Astrocyte (in vitro differentiated cells and primary cell): ENCODE data around the gene NIPSNAP3A. TPM values are rescaled to one million over a fixed set of nuclear protein-coding genes. Genes with fewer than 3 reads are reported as not detected.
A peak's percentile ranks its signal among the peaks of the same experiment; 100 is the strongest.

Source experiments
- DNase-seq: peaks from one replicate; pipeline ENCODE4 v3.0.0-alpha.2; 2010; ENCODE audit warnings: low read depth
- FAIRE-seq: peaks from 2 replicates; lab custom pipeline; 2011; peaks lifted over from hg19 to GRCh38; lab: Jason Lieb, UNC
- H2AFZ ChIP-seq: 2 replicates; pipeline ENCODE4 v1.6.0; 2012; ENCODE audit warnings: low read depth, low read length, inconsistent platforms
- H3K27ac ChIP-seq: 2 replicates; pipeline ENCODE4 v1.5.1; 2011; ENCODE audit warnings: low read depth, low read length, inconsistent platforms
- H3K27me3 ChIP-seq: 2 replicates; pipeline ENCODE4 v1.6.0; 2011; ENCODE audit warnings: low read length, inconsistent platforms; ENCODE audit not compliant: insufficient read depth
- H3K36me3 ChIP-seq: 2 replicates; pipeline ENCODE4 v1.5.1; 2011; ENCODE audit warnings: low read length, inconsistent platforms; ENCODE audit not compliant: insufficient read depth
- H3K4me1 ChIP-seq: 2 replicates; pipeline ENCODE4 v1.5.1; 2011; ENCODE audit warnings: low read length, inconsistent platforms; ENCODE audit not compliant: insufficient read depth
- H3K4me2 ChIP-seq: 2 replicates; pipeline ENCODE4 v1.6.0; 2012; ENCODE audit warnings: low read length, inconsistent platforms
- H3K4me3 ChIP-seq: 2 replicates; pipeline ENCODE4 v1.5.1; 2011; ENCODE audit warnings: low read depth, mild to moderate bottlenecking, low read length, inconsistent platforms; ENCODE audit not compliant: insufficient read depth
- H3K79me2 ChIP-seq: 2 replicates; pipeline ENCODE4 v1.6.0; 2012; ENCODE audit warnings: mild to moderate bottlenecking, low read length, inconsistent platforms; ENCODE audit not compliant: insufficient read depth
- H3K9ac ChIP-seq: 2 replicates; pipeline ENCODE4 v1.6.0; 2012; ENCODE audit warnings: mild to moderate bottlenecking, low read length, inconsistent platforms
- H3K9me3 ChIP-seq: 2 replicates; pipeline ENCODE4 v1.5.1; 2012; ENCODE audit warnings: low read depth, mild to moderate bottlenecking, low read length, inconsistent platforms; ENCODE audit not compliant: insufficient read depth
- H4K20me1 ChIP-seq: 2 replicates; pipeline ENCODE4 v1.6.0; 2012; ENCODE audit warnings: low read length, inconsistent platforms; ENCODE audit not compliant: insufficient read depth
- H3K27ac Mint-ChIP-seq: one replicate; pipeline ENCODE4 v1.8.0; 2021; ENCODE audit warnings: mild to moderate bottlenecking, mixed read lengths; ENCODE audit not compliant: unreplicated experiment
- H3K27me3 Mint-ChIP-seq: one replicate; pipeline ENCODE4 v1.8.0; 2021; ENCODE audit warnings: low read depth, mixed read lengths; ENCODE audit not compliant: unreplicated experiment
- H3K36me3 Mint-ChIP-seq: one replicate; pipeline ENCODE4 v1.8.0; 2021; ENCODE audit warnings: low read depth, mixed read lengths; ENCODE audit not compliant: unreplicated experiment
- H3K4me1 Mint-ChIP-seq: one replicate; pipeline ENCODE4 v1.8.0; 2021; ENCODE audit warnings: low read depth, mixed read lengths; ENCODE audit not compliant: unreplicated experiment
- H3K4me3 Mint-ChIP-seq: one replicate; pipeline ENCODE4 v1.8.0; 2021; ENCODE audit warnings: mild to moderate bottlenecking, moderate library complexity, mixed read lengths; ENCODE audit not compliant: unreplicated experiment
- H3K9me3 Mint-ChIP-seq: one replicate; pipeline ENCODE4 v1.8.0; 2021; ENCODE audit warnings: mild to moderate bottlenecking, mixed read lengths; ENCODE audit not compliant: unreplicated experiment
- CTCF ChIP-seq: IDR thresholded peaks from 2 replicates; pipeline ENCODE4 v1.5.1; 2011; ENCODE audit warnings: low read depth, mild to moderate bottlenecking, inconsistent platforms, low read length, moderate library complexity; ENCODE audit not compliant: insufficient read depth
- EZH2 ChIP-seq: IDR thresholded peaks from 2 replicates; pipeline ENCODE4 v1.6.1; 2012; ENCODE audit warnings: mild to moderate bottlenecking, low read length, inconsistent platforms; ENCODE audit not compliant: insufficient read depth
- total RNA-seq: library from RNA; stranded (reverse); gene quantifications from 2 replicates; pipeline ENCODE4 v1.2.1, GENCODE V29; 2021

Gene NIPSNAP3A
- total RNA-seq, 1 donor from 2014 or later: 25.9 TPM

DNA sequence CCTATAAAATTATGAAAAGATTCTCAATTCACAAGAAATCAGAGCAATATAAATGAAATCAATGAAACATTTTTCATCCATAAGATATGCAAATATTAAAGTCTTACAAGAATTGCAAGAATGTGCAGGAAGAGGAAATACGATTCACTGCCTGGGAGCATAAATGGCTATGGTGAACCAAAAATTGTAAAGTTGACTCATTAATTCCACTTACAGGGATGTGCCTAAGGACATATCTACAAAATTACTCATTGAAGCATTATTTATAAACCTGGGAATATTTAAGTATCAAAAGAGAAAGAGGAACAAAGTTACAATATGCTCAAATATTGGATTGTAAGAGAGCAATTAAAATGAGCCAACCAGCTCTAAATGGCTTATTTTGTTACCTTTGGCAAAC is 6.9 kb upstream of the NIPSNAP3A start:
- FAIRE-seq (peak; percentile 5), DNase-seq (peak; percentile 55)
- Mint-ChIP-seq H3K27me3 (no peaks in the 10 kb centered on the region), H3K4me3 (no peak overlapping the region), H3K27ac (no peak overlapping the region), H3K9me3 (peaks cover 2% of the 10 kb centered on the region), H3K4me1 (peaks cover 5% of the 10 kb centered on the region), H3K36me3 (no peaks in the 10 kb centered on the region)
- Histone ChIP-seq H3K27ac (no peak overlapping the region), H3K4me3 (no peak overlapping the region), H3K9ac (no peak overlapping the region), H3K9me3 (no peaks in the 10 kb centered on the region), H2AFZ (no peak overlapping the region), H4K20me1 (no peaks in the 10 kb centered on the region), H3K36me3 (no peaks in the 10 kb centered on the region), H3K79me2 (no peaks in the 10 kb centered on the region), H3K4me2 (peak overlapping the region; percentile 38), H3K27me3 (no peaks in the 10 kb centered on the region), H3K4me1 (peaks cover 2% of the 10 kb centered on the region)
- TF ChIP-seq EZH2 (no peak), CTCF (no peak)

DNA sequence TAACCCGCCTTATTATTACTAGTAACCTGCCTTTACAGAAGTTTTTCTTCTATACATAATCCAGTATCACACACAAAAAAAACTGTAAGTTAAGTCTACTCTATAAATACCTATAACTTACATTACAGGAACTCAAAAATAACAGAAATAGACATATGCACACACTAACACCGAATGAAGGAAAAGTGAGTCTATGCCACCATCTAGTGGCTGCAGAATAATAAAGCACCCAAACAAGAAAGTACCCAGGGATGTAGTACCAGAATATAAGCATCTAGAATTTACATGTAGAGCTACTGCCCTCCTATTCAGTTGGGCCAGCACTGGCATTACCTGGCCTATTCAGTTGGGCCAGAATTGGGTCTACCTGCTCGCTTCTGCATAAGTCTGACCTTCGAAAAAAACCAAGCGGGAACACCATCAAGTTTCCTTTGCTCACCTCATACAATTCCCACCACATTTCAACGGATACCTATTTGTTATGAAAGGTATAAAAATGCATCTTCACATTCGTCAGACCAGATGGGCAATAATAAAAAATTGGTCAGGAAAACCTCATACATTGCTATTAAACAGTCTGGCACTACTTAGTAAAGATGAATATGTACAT is 4.0 kb upstream of the NIPSNAP3A start:
- peak; percentile 31 for DNase-seq
- Mint-ChIP-seq H3K4me1 (peaks cover 5% of the 10 kb centered on the region), H3K27ac (no peak overlapping the region), H3K4me3 (no peak overlapping the region), H3K36me3 (no peaks in the 10 kb centered on the region), H3K27me3 (no peaks in the 10 kb centered on the region), H3K9me3 (no peaks in the 10 kb centered on the region)
- FAIRE-seq: peak; percentile 60
- no peaks in the 10 kb centered on the region for H3K9me3 ChIP-seq
- TF ChIP-seq CTCF (peak; percentile 85), EZH2 (no peak)
- no peaks in the 10 kb centered on the region for H3K27me3 ChIP-seq
- H2AFZ ChIP-seq: no peak overlapping the region
- no peaks in the 10 kb centered on the region for H3K36me3 ChIP-seq
- peaks cover 4% of the 10 kb centered on the region for H3K79me2 ChIP-seq
- H3K27ac ChIP-seq: no peak overlapping the region
- H3K9ac ChIP-seq: no peak overlapping the region
- H3K4me1 ChIP-seq: peaks cover 2% of the 10 kb centered on the region
- H3K4me2 ChIP-seq: no peak overlapping the region
- no peaks in the 10 kb centered on the region for H4K20me1 ChIP-seq
- no peak overlapping the region for H3K4me3 ChIP-seq

- TF ChIP-seq EZH2 (no peak), CTCF (no peak)
- DNase-seq (no peak), FAIRE-seq (no peak)
- Histone ChIP-seq H2AFZ (no peak overlapping the region), H3K79me2 (peaks cover 15% of the 10 kb centered on the region), H3K4me3 (no peak overlapping the region), H3K36me3 (no peaks in the 10 kb centered on the region), H3K9me3 (no peaks in the 10 kb centered on the region), H3K4me2 (no peak overlapping the region), H3K27ac (no peak overlapping the region), H3K9ac (no peak overlapping the region), H4K20me1 (no peaks in the 10 kb centered on the region), H3K27me3 (no peaks in the 10 kb centered on the region), H3K4me1 (peaks cover 5% of the 10 kb centered on the region)
- no peak overlapping the region for H3K27ac Mint-ChIP-seq
- no peak overlapping the region for H3K4me3 Mint-ChIP-seq
- H3K27me3 Mint-ChIP-seq: no peaks in the 10 kb centered on the region
- H3K4me1 Mint-ChIP-seq: peaks cover 9% of the 10 kb centered on the region
- no peaks in the 10 kb centered on the region for H3K36me3 Mint-ChIP-seq
- H3K9me3 Mint-ChIP-seq: no peaks in the 10 kb centered on the region
Measured at GRCh38 chr9:104745852-104746251, 1.6 kb upstream of the NIPSNAP3A start.
